ENCODE results near the gene DGKI. TPM values are rescaled to one million over a fixed set of nuclear protein-coding genes. Genes with fewer than 3 reads are reported as not detected.

DGKI gene
- total RNA-seq, 1 donor: 4.7 TPM

DNA sequence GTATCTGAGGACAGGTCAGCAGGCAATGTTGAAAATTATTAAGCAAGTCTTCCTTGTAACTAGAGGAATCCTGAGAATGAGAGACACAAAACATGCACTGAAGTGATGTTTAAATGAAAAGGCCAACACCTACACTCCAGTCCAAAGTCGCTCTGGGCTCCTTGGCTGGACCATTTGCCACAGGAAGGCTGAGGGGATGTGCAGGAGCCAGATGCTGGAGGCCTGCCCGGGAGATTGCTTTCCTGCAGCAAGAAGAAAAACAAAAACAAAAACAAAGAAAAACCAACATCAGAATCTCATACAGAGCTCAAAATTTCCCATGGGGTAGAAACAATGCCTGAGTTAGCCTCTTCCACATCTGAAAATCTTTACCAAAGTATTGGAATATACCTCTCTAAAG is 157.0 kb downstream of the DGKI start:
- DNase-seq (ENCODE audit: low read depth): no peak
- TF ChIP-seq, protein P1, sequence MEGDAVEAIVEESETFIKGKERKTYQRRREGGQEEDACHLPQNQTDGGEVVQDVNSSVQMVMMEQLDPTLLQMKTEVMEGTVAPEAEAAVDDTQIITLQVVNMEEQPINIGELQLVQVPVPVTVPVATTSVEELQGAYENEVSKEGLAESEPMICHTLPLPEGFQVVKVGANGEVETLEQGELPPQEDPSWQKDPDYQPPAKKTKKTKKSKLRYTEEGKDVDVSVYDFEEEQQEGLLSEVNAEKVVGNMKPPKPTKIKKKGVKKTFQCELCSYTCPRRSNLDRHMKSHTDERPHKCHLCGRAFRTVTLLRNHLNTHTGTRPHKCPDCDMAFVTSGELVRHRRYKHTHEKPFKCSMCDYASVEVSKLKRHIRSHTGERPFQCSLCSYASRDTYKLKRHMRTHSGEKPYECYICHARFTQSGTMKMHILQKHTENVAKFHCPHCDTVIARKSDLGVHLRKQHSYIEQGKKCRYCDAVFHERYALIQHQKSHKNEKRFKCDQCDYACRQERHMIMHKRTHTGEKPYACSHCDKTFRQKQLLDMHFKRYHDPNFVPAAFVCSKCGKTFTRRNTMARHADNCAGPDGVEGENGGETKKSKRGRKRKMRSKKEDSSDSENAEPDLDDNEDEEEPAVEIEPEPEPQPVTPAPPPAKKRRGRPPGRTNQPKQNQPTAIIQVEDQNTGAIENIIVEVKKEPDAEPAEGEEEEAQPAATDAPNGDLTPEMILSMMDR (IDR thresholded peaks at IDR 0.05; ENCODE audit: insufficient read depth, low read length): no peak
- H3K4me3 ChIP-seq (ENCODE audit: low read depth, low read length): no peak overlapping the region

- H3K4me3 ChIP-seq (ENCODE audit: low read depth, low read length): no peak overlapping the region
- TF ChIP-seq, protein P1 (IDR thresholded peaks at IDR 0.05; ENCODE audit: insufficient read depth, low read length): no peak
- DNase-seq (ENCODE audit: low read depth): peak; percentile 84
Measured at GRCh38 chr7:137687556-137688265, 159.1 kb downstream of the DGKI start.

GRCh38 chr7:137685433-137686164 is 161.2 kb downstream of the DGKI start:
- DNase-seq (ENCODE audit: low read depth): no peak
- no peak overlapping the region for H3K4me3 ChIP-seq (ENCODE audit: low read depth, low read length)
- TF ChIP-seq, protein P1 (IDR thresholded peaks at IDR 0.05; ENCODE audit: insufficient read depth, low read length): no peak

DNA sequence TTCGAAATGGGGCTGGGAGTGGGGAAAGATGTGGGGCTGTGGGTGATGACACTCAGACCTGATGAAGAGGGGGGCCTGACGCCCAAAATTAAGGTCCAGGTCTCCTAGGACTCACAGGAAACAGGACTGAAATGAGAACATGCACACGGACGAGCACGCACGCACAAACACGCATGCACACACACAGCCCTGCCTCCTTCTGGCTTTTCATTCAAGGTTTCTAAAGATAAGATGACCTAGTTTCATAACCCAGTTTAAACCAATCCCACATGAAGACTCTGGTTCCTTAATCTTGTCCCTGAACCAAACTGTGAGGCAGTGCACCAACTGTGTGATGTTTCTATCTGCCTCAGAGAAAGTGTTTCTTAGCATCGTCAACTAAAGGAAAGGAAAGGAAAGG is 162.0 kb downstream of the DGKI start:
- no peak for DNase-seq (ENCODE audit: low read depth)
- TF ChIP-seq, protein P1 (IDR thresholded peaks at IDR 0.05; ENCODE audit: insufficient read depth, low read length): no peak
- H3K4me3 ChIP-seq (ENCODE audit: low read depth, low read length): no peak overlapping the region

DNA sequence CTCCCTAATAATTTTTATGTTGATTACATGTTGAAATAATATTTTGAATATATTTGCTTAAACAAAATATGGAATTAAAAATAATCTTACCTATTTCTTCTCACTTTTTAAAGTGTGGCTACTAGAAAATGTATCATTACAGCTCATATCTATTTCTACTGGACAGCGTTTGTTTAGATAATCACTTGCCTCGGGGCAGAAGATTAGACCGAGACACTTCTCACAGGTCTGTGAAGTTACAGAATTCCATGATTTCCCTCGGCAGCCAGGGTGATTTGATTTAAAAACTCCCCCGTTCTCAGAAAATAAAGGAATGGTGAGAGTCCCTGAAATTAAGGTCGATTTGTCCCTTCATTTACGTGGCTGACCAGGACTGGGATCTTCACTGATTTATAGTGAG is 162.5 kb downstream of the DGKI start:
- TF ChIP-seq, protein P1 (IDR thresholded peaks at IDR 0.05; ENCODE audit: insufficient read depth, low read length): no peak
- DNase-seq (ENCODE audit: low read depth): no peak
- no peak overlapping the region for H3K4me3 ChIP-seq (ENCODE audit: low read depth, low read length)

DNA sequence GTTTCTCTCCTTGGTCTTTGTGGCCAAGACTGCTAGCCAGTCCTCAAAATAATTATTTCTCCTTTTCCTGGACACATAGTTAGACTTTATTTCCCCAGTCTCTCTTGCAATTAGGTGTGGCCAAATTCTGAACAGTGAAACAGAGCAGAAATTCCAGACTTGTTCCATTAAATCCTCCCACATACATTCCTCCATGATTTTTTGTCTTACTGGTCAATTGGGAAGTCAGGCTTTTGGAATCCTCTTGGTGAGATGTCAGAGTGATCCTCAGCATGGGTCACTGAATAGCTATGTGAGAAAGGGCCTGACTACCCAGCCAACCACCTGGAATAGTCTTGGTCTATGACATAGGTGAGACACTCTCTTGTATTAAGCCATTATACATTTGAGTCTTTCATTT is 164.2 kb downstream of the DGKI start:
- no peak overlapping the region for H3K4me3 ChIP-seq (ENCODE audit: low read depth, low read length)
- peak; percentile 81 for DNase-seq (ENCODE audit: low read depth)
- TF ChIP-seq, protein P1 (IDR thresholded peaks at IDR 0.05; ENCODE audit: insufficient read depth, low read length): no peak

Data from fibroblast of the aortic adventitia (primary cell).